ENCODE measurements around the gene ESR2. TPM values are rescaled to one million over a fixed set of nuclear protein-coding genes. Genes with fewer than 3 reads are reported as not detected.

ESR2 gene
- total and polyA plus RNA-seq, 2 of the 8 experiments (the other 6 are each of a cell fraction or from before 2014, with no cell fraction given): 0.19 to 0.23 TPM

- FAIRE-seq (no peak), DNase-seq (ENCODE audit: low read depth in 1 of 2, low spot score in 2 of 2) (no peak)
- Histone ChIP-seq H2BK120ac (replicated peaks; ENCODE audit: low read depth, low read length) (no peak overlapping the region), H3K4me2 (ENCODE audit: insufficient read depth in 1 of 2, low read depth in 2 of 2, low read length in 2 of 2) (no peak overlapping the region), H2AK5ac (ENCODE audit: low read depth, low read length) (no peak overlapping the region), H3K4me3 (ENCODE audit: extremely low read depth in 1 of 4, insufficient read depth in 2 of 4, low read depth in 3 of 4, low read length in 4 of 4) (no peak overlapping the region), H4K8ac (ENCODE audit: extremely low read depth, insufficient read depth, low read length) (no peak overlapping the region), H4K91ac (replicated peaks; ENCODE audit: insufficient read length, low read length) (no peak overlapping the region), H3K23ac (ENCODE audit: insufficient read length) (no peak overlapping the region), H4K5ac (ENCODE audit: insufficient read length, low read depth, low read length) (no peak overlapping the region), H3K4me1 (replicated peaks in 1 of 4; ENCODE audit: control insufficient read depth in 3 of 4, insufficient read depth in 4 of 4, low read length in 3 of 4) (peaks cover 0 to 6% (median 3%) of the 10 kb centered on the region in 4 experiments; a peak in 5 of 7 replicates), H3K4ac (replicated peaks; ENCODE audit: insufficient read length, low read depth, low read length) (no peak overlapping the region), H3K79me2 (ENCODE audit: control insufficient read depth in 1 of 2, insufficient read depth in 2 of 2, low read length in 2 of 2) (no peaks in the 10 kb centered on the region), H2AFZ (ENCODE audit: low read length) (no peak overlapping the region), H3K9me3 (ENCODE audit: insufficient read depth in 2 of 2, low read depth in 1 of 2, low read length in 1 of 2) (no peaks in the 10 kb centered on the region), H3K27ac (ENCODE audit: low read depth, low read length) (no peak overlapping the region), H3K23me2 (ENCODE audit: low read depth, low read length) (no peaks in the 10 kb centered on the region), H2BK12ac (ENCODE audit: low read depth, low read length) (no peak overlapping the region), H3K27me3 (replicated peaks in 1 of 4; ENCODE audit: control insufficient read depth in 3 of 4, extremely low read depth in 1 of 4, insufficient read depth in 3 of 4, low read length in 3 of 4) (no peaks in the 10 kb centered on the region), H3K18ac (ENCODE audit: extremely low read depth, low read length) (no peak overlapping the region), H2BK20ac (ENCODE audit: low read length) (no peak overlapping the region), H4K20me1 (replicated peaks in 1 of 2; ENCODE audit: control insufficient read depth in 1 of 2, insufficient read depth in 2 of 2, low read length in 2 of 2) (no peaks in the 10 kb centered on the region), H3K56ac (replicated peaks; ENCODE audit: insufficient read length, low read depth, low read length) (no peak overlapping the region), H2BK15ac (ENCODE audit: low read length) (no peak overlapping the region), H3K36me3 (ENCODE audit: control insufficient read depth in 2 of 4, insufficient read depth in 4 of 4, low read length in 3 of 4) (peaks cover 0 to 6% (median 1%) of the 10 kb centered on the region in 4 experiments; a peak in 3 of 8 replicates), H3K9ac (replicated peaks in 1 of 4; ENCODE audit: extremely low read depth in 1 of 4, low read depth in 3 of 4, low read length in 3 of 4) (no peak overlapping the region), H2BK5ac (ENCODE audit: low read depth, low read length) (no peak overlapping the region), H3K14ac (ENCODE audit: insufficient read length) (no peak overlapping the region), H3K79me1 (ENCODE audit: low read depth, low read length) (no peaks in the 10 kb centered on the region)
- POLR2A ChIA-PET (ENCODE audit: partially characterized antibody): no interaction called here
- 83% methylated on average over 4 of the region's 4 CpGs; no CpG with 5 or more reads in 1 of the 2 experiments for WGBS, 2 experiments (ENCODE audit: extremely low coverage in 1 of 2, insufficient coverage in 1 of 2, insufficient read length in 1 of 2, insufficient replicate concordance in 2 of 2, low coverage in 1 of 2, low lambda C conversion rate in 2 of 2, missing lambda C conversion rate in 1 of 2)
- CTCF ChIA-PET (ENCODE audit: partially characterized antibody): no interaction called here
- TF ChIP-seq KDM4A (IDR thresholded peaks at IDR 0.05; ENCODE audit: low read depth, low read length, severe bottlenecking) (no peak), ASH2L (IDR thresholded peaks at IDR 0.05; ENCODE audit: low read length) (no peak), RXRA (IDR thresholded peaks at IDR 0.05; ENCODE audit: insufficient read depth, low read depth, low read length) (no peak), SP1 (IDR thresholded peaks at IDR 0.05; ENCODE audit: low read depth, low read length) (no peak), CTBP2 (IDR thresholded peaks at IDR 0.05; ENCODE audit: borderline replicate concordance, insufficient read depth, insufficient read length, low read length) (no peak), RNF2 (IDR thresholded peaks at IDR 0.05; ENCODE audit: borderline replicate concordance, low read depth, low read length, missing control alignments, poor library complexity, severe bottlenecking) (no peak), GABPA (IDR thresholded peaks at IDR 0.05; ENCODE audit: borderline replicate concordance, insufficient read depth, low read length) (no peak), POLR2A (IDR thresholded peaks at IDR 0.05; ENCODE audit: control extremely low read depth in 1 of 2, low read depth in 2 of 2, low read length in 2 of 2) (no peak), ATF2 (IDR thresholded peaks at IDR 0.05; ENCODE audit: low read length) (no peak), ATF3 (IDR thresholded peaks at IDR 0.05; ENCODE audit: insufficient read depth, low read depth, low read length) (no peak), NRF1 (IDR thresholded peaks at IDR 0.05; ENCODE audit: low read depth, low read length) (no peak), KDM5A (IDR thresholded peaks at IDR 0.05; ENCODE audit: low read length) (no peak)
These were observed 201.8 kb downstream of the ESR2 start for GRCh38 chr14:64092338-64092737.
